A375 (cell line): ENCODE results near the gene CDS1. TPM values are rescaled to one million over a fixed set of nuclear protein-coding genes. Genes with fewer than 3 reads are reported as not detected.

ENCODE experiments used
- small RNA-seq: library from RNA; depleted of rRNA; stranded (forward); fragments of <200 nt; gene quantifications from one replicate; pipeline ENCODE3, GENCODE V24; 2014
- total RNA-seq: library from RNA; depleted of rRNA; stranded (reverse); fragments of >200 nt; shearing (Covaris generic); gene quantifications from 2 replicates; pipeline ENCODE4 v1.2.3, GENCODE V29; 2014; rRNA removed

The CDS1 gene
- 0.68 and 0.85 TPM in 2 replicates for total RNA-seq

GRCh38 chr4:84582988-84583875 lies at the start of gene CDS1:
Gene CDS1, plus strand, starts transcription at chr4:84583127. Its CDS starts 275 bp downstream, at chr4:84583402.

Small RNA genes lying within 50 kb of the gene (small RNA-seq; reads per million reads assigned to genes)
- gene RN7SL552P = not detected
- gene RPL3P13 = not detected

Other genes with a start within 250 kb of the CDS1 start
- gene NKX6-1, start 83.8 kb upstream of the CDS1 start, total RNA-seq = 2.0 and 2.1 TPM in 2 replicates